Left renal pelvis (tissue), 4 donors: ENCODE data around the gene LRMDA. TPM values are rescaled to one million over a fixed set of nuclear protein-coding genes. Genes with fewer than 3 reads are reported as not detected.

Source experiments
- DNase-seq, 4 donors: peaks; one replicate each; pipeline ENCODE4 v3.0.0-alpha.2; 2013; ENCODE audit warnings: low read depth in 4 of 4, low spot score in 3 of 4
- polyA plus RNA-seq, 4 donors: library from polyadenylated mRNA; unstranded; fragments of 120-200 nt; gene quantifications; one replicate each; pipeline ENCODE4 v1.2.1, GENCODE V29; 2013; ENCODE audit not compliant: insufficient read length in 4 of 4

The LRMDA gene
- polyA plus RNA-seq, 4 donors = 7.8 to 23.9 (median 16.5) TPM

DNA sequence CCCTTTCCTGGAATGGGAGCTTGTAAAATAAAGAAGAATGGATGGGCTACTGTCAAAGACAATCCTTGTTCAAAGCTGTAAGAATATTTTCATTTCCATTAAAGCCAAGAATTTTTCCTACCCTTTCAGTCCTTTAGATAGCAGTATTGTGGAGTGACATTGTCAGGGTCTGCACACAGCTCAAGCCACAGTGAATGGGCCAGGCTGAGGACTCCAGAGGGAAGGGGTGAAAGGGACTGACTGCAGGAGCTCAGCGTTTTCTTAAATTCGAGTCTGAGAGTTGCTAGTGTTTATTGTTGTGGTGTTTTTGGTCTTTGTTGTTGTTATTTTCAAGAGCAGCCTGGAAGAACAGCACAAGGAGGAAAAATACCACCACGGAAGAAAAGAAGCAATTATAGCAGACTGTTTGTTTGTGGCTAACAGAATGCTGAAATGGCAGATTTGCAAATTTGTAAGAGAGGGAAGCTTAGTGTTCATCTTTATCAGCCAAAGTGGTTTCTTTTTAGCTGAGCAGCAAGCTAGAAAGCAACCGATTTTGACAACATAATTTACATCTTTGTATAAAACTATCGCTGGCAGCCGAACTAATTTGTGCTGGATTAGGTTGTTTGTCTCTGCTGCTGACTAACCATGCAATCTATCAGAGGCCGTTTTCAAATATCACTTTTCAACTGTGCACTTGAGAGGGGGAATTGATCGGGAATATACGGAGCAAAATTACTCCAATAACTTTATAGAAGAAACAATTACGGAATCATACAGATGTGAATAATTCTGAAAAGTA lies 192.1 kb downstream of the LRMDA start:
- DNase-seq = no peak

DNA sequence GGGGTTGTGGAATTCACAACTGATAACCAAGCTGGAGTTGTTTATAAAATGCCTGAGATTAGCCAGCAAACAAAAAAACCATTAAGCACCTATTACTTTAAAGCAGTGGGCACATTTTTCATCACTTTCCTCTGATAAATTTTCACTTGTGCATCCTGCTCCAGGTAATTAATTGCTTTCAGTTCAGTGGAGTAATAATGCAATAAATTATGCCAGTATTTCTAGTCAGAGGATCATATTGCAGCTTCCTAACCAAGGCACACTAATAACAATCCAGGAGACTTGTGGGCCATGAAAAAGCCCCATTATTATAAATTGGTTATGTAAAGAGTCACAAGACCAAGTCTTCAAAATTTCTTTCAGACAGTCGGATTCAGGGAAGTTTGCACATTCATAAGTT lies 193.2 kb downstream of the LRMDA start:
- DNase-seq = no peak

DNA sequence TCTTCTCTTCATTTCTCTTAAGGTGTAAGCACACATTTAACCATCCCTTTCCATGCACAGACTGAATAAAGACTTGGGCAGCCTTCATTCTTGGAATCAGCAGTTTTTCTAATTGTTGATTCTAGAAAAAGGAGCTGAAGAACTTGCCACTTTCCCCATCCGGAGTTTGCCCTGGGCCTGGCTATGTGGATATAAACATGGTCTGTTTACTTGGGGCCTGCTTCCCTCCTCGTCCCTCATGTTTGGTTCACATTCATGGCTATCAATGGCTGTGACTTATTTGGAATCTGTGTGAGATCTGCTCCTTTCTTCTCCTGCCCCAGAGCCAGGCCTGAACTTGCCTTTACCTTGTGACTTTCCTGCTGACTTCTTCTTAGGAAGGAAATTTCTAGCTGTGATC lies 199.3 kb downstream of the LRMDA start:
- no peak for DNase-seq

DNA sequence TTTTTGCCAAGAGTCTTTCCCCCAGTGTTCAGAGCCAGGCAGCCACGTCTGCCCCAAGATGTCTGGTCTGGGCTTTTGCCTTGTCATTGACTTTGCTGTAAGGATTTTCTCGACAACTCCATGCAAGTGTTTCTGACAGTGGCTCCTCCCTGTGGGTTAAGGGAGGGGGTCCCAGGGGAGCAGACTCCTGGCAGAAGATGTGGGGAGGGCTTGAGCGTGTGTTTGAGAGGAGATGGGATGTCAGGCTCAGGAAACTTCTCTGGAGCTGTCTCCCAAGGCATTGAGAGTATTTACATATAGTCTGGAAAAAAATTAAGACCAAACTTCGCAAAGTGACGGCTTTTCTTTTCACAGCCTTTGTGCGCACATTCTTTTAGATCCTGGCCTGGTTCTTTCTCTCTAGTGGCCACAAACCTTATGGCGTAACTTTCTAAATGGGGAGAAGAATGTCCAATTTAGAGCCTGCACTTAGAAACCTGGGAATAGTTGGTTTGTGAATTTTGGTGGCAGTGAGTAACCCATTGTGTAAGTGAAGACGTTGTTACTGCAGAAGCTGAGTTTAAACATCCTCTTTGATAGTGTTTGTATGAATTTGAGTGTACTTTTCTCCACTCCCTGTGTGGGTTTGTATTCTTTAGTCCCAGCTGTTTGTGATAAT lies 201.5 kb downstream of the LRMDA start:
- no peak for DNase-seq

DNA sequence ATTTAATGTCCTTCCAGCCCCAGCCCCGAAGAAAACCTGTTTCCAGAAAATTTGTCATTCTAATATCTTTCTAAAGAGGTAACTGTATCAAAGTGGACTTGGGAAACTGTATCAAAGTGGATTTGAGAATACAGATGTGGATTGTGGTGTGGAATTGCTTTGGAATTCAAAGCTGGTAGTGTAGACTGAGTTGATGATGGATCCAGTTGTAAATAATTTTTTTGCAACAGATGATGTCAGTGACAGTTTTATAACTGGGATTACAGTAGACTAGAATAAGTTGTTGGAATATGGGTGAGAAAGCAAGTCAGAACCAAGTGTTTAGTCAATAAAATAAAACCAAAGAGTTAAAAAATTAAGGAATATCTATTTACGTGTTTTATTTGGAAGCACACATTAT lies 202.1 kb downstream of the LRMDA start:
- no peak for DNase-seq

DNA sequence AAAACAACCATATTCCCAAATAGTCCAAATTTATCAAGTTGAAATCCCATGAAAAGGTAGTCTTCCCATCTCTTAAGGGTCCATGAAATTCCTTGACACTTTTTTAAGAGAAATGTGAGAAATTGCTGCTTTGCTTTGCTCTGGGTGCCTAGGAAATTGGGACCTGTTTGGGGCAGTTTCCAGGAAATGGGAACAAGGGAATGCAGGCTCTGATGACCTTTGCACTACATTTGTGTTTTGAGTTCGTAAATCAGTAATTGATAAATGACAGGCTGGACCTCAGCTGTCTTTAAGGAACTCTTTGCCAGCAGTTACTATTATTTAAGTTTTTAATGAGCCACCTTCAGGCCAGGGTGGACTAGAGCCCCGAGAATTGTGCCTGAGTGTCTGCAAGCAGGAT lies 203.5 kb downstream of the LRMDA start:
- no peak for DNase-seq

DNA sequence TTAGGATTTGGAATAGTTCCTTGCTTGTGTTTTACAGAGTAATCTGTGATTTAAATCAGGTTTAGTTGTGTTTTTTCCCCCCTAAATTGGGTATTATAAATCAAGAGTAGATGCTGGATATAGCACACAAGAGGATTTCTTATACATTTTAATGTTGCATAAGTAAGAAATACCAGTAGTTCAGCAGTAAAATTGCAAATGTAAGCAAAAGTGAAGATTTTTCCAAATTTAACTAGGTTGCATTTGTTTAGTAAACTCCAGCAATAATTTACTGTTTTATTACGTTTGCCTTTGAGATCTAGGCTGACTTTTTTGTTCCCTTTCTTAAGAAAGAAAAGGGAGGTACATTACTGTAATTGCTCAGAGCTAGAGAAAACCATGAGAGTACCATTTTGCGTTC lies 207.3 kb downstream of the LRMDA start:
- no peak for DNase-seq

DNA sequence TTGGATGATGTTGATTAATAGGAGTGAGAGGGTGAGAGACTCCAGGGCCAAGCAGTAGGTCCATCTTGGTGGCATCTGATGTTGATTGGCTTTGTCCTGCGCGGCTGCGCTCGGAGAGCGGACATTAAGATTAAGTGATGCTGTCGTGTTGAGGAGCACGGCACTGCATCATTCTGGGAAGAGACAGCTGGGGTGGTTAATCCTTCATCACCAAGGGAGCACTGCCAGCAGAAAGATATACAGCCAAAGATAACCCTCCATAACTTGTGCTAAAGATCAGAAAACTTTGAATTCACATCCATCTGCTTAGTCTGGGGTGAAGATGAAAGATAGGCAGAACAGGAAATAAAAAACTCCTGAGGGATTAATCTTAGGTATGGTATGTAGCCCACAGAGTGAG lies 208.3 kb downstream of the LRMDA start:
- DNase-seq = no peak

DNA sequence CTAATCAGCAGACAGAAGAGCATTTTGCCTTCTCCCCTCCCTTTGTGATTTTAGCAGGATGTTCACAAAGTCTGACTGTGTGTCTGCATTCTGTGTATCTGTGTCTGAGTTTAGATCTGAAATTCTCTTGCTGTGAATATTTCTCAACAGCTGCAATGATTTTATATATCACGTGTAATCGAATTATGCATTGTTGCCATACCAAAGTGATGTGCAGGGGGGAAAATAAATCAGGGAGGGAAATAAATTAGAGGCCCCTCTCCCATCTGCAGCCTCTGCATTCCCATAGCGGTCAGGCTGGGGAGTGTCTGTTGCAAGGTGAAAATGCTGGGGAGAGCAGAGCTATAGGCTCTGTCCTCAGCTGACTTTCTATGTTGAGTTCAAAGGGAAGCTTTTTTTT lies 209.0 kb downstream of the LRMDA start:
- no peak for DNase-seq

DNA sequence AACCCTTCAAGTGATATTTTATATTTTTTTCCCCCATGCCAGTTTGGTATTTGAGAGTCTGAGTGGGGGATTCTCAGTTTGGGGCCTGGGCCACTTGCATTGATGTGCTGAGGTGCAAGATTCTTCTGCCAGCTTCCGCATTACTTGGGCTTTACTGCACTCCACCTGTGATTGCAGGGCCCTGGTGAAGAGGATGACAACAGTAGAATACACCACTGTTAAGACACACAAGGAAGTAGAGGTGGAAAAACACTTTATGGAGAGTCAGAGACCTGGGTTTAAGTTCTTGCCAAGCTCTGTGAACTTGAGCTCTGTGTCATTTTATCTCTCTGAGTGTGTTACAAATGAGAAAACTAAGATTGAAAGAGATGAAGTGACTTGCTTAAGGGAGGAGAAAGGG lies 209.4 kb downstream of the LRMDA start:
- DNase-seq = no peak

DNA sequence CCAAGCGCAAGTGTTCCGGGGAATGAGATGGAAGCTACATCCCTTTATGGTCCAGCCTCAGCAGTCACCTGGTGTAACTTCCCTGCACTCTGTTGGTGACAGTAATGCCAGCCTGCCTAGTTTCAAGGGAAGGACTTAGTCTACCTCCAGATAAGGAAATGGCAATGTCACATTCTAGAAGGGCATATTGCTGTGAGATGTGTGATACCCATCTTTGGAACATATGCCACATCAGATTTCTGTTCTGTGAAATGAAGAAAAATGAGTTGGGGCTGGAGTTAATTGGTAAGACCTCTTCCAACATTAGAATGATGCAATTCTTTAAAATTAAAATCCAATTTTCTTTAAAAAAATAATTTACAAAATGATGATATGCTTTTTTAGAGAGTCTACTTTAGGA lies 212.0 kb downstream of the LRMDA start:
- no peak for DNase-seq

DNA sequence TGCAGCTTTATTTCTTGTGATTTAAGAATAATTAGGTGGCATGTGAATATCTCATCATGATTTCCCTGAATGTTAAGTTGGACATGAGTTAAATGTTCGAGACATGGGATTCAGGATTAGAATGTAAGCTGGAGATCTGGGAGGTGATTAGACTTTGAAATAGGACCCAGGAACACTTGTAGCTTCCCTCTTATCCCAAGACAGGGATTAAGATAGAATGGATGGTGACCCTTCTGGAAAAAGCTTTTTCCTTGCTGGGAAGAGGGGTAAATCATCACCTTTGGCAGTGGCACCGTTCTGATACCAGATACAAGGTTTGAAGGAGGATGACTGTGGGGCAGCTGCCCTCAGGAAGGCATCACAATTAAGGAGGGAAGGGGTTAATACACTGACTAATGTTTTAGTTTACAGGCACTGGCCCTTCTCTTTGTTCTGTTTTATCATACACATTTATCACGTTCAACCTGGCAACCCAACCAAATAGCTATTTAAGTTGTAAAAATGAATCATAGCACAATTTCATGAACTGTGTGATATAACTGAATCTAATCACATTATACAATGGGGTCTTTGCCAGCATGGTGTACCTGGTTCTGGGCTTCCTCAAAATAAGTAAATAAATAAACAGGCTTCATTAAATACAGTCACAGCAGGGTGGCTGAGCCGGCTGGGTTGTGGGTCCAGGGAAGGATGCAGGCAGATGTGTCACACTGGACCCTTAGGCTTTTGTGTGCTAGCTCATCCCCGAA lies 212.7 kb downstream of the LRMDA start:
- DNase-seq = no peak

DNA sequence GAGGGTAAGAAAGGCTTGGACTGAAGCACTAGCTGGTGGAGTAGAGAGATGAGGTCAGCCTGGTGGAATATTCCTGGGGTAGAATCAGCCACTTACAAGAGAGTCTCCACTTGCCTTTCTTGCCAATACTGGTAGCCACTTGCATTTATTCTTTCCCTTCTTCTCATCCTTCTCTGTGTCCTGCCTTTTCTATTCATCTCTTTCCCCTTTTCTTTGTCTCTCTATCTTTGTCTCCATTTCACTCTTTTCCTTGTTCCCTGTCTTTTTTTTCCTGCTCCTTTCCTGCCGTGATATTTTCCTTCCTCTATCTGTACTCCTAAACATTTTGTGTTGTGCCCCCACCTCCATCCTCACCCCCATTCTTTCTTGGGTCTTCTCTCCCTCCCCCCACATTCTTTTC lies 214.3 kb downstream of the LRMDA start:
- DNase-seq = no peak

DNA sequence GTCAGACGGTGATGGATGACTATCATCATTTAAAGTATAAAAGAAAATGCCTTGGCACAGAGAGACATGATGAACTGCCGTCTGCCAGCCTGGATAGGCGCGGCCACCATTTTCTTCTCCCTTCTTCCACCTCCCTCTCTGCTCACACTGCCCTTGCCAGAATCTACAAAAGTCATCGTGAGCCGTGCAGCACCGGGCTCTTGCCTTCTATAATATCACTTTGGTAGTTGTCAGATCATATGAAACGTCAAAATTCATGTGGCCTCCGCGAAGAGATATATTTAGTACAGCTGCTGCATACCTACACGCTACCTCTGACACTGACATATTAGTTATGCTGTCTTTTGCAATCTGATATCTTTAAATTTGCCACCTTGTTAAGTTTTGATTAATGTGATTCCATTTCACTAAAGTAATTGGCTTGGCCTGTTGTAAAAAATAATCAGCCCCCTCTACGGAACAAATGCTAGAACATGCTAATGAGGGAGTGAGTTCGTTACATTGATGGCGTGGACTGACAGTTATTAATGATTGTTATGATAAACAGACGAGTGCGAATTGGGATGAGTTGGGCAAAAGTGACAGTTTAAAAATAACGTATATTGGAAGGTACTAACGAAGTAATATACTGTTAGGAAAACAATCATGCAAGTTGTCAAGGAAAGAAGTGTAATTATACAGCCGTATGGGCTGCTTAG lies 214.9 kb downstream of the LRMDA start:
- DNase-seq = no peak

DNA sequence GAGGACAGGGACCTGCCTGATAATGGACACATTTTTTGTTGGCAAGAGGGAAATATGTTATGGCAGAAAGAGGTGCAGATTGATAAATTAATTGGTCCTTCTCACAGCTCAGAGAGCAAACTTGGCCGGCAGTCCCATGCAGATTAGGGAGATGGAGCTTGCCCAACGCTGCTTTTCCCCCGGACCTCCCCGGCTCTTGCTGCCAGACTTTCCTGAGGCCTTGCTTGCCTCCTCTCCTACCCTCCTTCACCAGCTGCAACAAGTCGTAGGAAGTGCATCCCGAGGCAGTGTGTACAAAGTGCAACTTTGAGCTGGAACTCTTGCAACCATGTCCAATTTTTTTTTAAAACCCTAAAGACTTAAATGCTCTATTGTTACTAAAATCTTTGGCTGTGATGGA lies 215.5 kb downstream of the LRMDA start:
- no peak for DNase-seq

DNA sequence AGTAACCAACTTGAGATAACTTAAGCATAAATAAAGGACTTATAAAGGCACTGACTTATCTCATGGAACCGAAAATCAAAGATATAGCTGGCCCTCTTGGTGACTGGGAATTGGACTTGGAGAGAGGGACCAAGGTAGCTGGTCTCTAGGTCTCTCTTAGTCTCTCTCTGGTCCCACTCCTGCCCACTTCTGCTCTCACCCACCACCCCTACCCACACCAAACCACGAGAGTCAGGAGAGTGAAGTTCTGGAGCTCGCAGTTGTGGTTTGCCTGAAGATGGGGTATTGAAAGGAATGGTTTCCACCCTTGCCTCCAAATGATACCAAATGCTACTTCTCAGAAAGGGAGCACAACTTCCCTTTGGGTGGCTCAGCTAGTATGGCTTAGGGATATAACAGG lies 216.3 kb downstream of the LRMDA start:
- DNase-seq = no peak

DNA sequence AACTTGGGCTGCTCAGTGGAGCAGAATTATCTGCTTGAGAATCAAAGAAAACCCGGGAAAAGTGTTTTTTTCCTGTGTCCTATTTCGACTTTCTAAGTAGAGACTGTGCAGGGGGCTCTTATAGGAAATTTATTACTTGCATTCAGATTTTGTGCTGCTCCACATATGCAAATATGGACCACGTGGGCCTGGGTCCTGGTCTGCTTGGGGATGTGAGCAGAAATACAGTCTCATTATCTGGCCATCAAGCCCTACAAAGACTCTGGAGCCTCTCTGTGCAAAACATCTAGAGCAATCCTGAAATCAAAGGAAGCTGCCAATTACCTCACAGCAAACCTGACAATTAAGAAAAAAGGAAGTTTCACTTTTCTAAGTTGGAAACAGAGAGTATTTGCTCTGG lies 216.9 kb downstream of the LRMDA start:
- no peak for DNase-seq

DNA sequence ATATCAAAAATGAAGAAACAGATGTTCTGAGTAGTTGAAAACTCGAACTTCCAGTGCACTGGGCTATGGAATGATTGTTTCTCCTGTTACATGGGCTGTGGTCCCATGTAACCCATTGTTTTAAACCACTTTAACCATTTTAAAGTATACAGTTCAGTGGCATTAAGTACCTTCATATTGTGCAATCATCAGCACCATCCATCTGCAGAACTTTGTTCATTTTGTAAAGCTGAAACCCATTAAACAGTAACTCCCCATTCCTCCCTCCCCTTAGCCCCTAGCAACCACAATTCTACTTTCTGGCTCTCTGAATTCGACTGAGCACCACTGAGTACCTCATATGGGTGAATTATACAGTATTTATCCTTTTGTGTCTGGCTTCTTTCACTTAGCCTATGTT lies 217.4 kb downstream of the LRMDA start:
- DNase-seq = no peak

DNA sequence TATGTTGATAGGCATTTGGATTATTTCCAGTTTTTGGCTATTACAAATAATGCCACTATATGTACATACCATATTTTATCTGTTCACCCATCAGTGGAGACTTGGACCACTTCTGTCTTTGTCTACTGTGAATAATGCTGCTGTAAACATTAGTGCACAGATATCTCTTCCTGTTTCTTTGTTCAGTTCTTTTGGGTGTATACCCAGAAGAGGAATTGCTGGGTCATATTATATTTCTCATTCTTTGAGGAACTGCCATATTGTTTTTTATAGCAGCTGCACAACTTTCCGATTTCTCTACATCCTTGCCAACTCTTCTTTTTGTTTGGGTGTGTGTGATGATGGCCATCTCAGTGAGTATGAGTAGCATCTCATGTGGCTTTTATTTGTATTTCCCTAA lies 218.0 kb downstream of the LRMDA start:
- DNase-seq = no peak

DNA sequence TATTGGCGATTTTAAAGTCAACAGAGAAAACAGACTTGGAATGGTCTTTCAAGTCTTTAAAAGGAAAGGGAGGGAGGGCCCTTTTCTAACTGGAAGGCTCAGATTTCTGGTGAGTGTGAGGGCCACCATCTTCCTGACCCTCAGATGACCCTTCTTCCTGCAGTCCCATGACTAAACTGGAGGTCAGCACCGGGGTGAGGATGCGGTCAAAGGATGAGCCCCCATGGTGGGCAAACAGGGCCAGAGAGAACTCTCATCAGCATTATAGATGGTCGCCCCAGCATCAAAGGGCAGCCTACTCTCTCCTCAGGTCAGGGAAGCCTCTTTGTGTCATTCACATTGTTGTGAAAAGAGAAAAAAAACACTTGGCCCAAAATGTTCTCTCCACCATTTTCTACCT lies 219.2 kb downstream of the LRMDA start:
- DNase-seq = no peak

DNA sequence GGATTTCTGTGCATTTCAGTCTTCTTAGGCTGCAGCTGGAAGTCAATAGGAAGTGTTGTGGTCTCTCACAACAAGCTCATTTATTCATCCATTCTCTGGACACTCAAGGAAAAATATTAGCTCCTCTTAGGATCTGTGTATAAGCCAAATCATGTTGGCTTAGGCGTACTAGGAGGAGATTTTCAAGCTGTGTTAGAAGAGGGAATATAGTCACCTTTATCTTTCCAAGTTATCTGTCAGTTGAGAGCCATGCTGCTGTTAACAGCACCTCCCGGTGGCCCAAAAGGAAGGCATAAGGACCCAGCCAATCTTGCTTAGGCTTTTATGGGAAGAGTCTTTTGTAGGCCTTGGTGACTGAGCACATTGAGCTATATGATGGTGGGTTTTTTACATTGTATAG lies 220.0 kb downstream of the LRMDA start:
- DNase-seq = no peak
